Activated naive CD8-positive, alpha-beta T cell (primary cell): Measurements from ENCODE around the gene RPUSD4.

ENCODE experiments used
- H3K27ac Mint-ChIP-seq: one replicate; pipeline ENCODE4 v1.8.0; 2021; ENCODE audit warnings: mixed read lengths
- H3K27me3 Mint-ChIP-seq: one replicate; pipeline ENCODE4 v1.8.0; 2021; ENCODE audit warnings: mixed read lengths
- H3K36me3 Mint-ChIP-seq: one replicate; pipeline ENCODE4 v1.8.0; 2021; ENCODE audit warnings: mixed read lengths
- H3K4me1 Mint-ChIP-seq: one replicate; pipeline ENCODE4 v1.8.0; 2021; ENCODE audit warnings: low read depth, mixed read lengths
- H3K4me3 Mint-ChIP-seq: one replicate; pipeline ENCODE4 v1.8.0; 2021; ENCODE audit warnings: mild to moderate bottlenecking, mixed read lengths
- H3K9me3 Mint-ChIP-seq: one replicate; pipeline ENCODE4 v1.8.0; 2021; ENCODE audit warnings: low read depth, mixed read lengths

Gene RPUSD4

GRCh38 chr11:126194121-126194543 is 17.3 kb downstream of the RPUSD4 start:
- H3K4me1 Mint-ChIP-seq: no peaks in the 10 kb centered on the region
- peaks cover 26% of the 10 kb centered on the region for H3K36me3 Mint-ChIP-seq
- H3K4me3 Mint-ChIP-seq: no peak overlapping the region
- no peak overlapping the region for H3K27ac Mint-ChIP-seq
- H3K9me3 Mint-ChIP-seq: no peaks in the 10 kb centered on the region
- H3K27me3 Mint-ChIP-seq: no peaks in the 10 kb centered on the region

GRCh38 chr11:126193038-126193478 is 18.4 kb downstream of the RPUSD4 start:
- Mint-ChIP-seq H3K9me3 (no peaks in the 10 kb centered on the region), H3K27me3 (no peaks in the 10 kb centered on the region), H3K4me1 (no peaks in the 10 kb centered on the region), H3K27ac (no peak overlapping the region), H3K4me3 (no peak overlapping the region), H3K36me3 (peaks cover 22% of the 10 kb centered on the region)

GRCh38 chr11:126192361-126192760 is 19.1 kb downstream of the RPUSD4 start:
- Mint-ChIP-seq H3K9me3 (no peaks in the 10 kb centered on the region), H3K4me3 (no peak overlapping the region), H3K27ac (no peak overlapping the region), H3K4me1 (no peaks in the 10 kb centered on the region), H3K27me3 (no peaks in the 10 kb centered on the region), H3K36me3 (peaks cover 16% of the 10 kb centered on the region)

- Mint-ChIP-seq H3K4me3 (no peak overlapping the region), H3K27ac (no peak overlapping the region), H3K9me3 (no peaks in the 10 kb centered on the region), H3K27me3 (no peaks in the 10 kb centered on the region), H3K36me3 (peaks cover 9% of the 10 kb centered on the region), H3K4me1 (no peaks in the 10 kb centered on the region)
Measured at GRCh38 chr11:126191379-126192073, 19.9 kb downstream of the RPUSD4 start.

- Mint-ChIP-seq H3K36me3 (peaks cover 6% of the 10 kb centered on the region), H3K27ac (no peak overlapping the region), H3K4me1 (no peaks in the 10 kb centered on the region), H3K9me3 (no peaks in the 10 kb centered on the region), H3K4me3 (no peak overlapping the region), H3K27me3 (no peaks in the 10 kb centered on the region)
Measured at GRCh38 chr11:126190792-126191191, 20.7 kb downstream of the RPUSD4 start.

GRCh38 chr11:126189109-126189929 is 22.1 kb downstream of the RPUSD4 start:
- Mint-ChIP-seq H3K4me1 (no peaks in the 10 kb centered on the region), H3K36me3 (peaks cover 4% of the 10 kb centered on the region), H3K9me3 (no peaks in the 10 kb centered on the region), H3K4me3 (no peak overlapping the region), H3K27ac (no peak overlapping the region), H3K27me3 (no peaks in the 10 kb centered on the region)

GRCh38 chr11:126188332-126189108 is 22.9 kb downstream of the RPUSD4 start:
- Mint-ChIP-seq H3K9me3 (no peaks in the 10 kb centered on the region), H3K4me1 (no peaks in the 10 kb centered on the region), H3K27me3 (no peaks in the 10 kb centered on the region), H3K27ac (no peak overlapping the region), H3K36me3 (peaks cover 4% of the 10 kb centered on the region), H3K4me3 (no peak overlapping the region)

GRCh38 chr11:126186708-126187529 is 24.5 kb downstream of the RPUSD4 start:
- H3K9me3 Mint-ChIP-seq: no peaks in the 10 kb centered on the region
- no peak overlapping the region for H3K4me3 Mint-ChIP-seq

GRCh38 chr11:126186025-126186698 is 25.3 kb downstream of the RPUSD4 start:
- no peaks in the 10 kb centered on the region for H3K4me1 Mint-ChIP-seq
- H3K27ac Mint-ChIP-seq: no peak overlapping the region
- no peak overlapping the region for H3K4me3 Mint-ChIP-seq
- H3K27me3 Mint-ChIP-seq: no peaks in the 10 kb centered on the region
- no peaks in the 10 kb centered on the region for H3K9me3 Mint-ChIP-seq
- peaks cover 4% of the 10 kb centered on the region for H3K36me3 Mint-ChIP-seq

More at GRCh38 chr11:126186708-126187529, 24.5 kb downstream of the RPUSD4 start:
- Mint-ChIP-seq H3K27me3 (no peaks in the 10 kb centered on the region), H3K36me3 (peaks cover 4% of the 10 kb centered on the region), H3K4me1 (no peaks in the 10 kb centered on the region), H3K27ac (no peak overlapping the region)

- Mint-ChIP-seq H3K9me3 (no peaks in the 10 kb centered on the region), H3K27ac (no peak overlapping the region), H3K27me3 (no peaks in the 10 kb centered on the region), H3K4me3 (no peak overlapping the region), H3K36me3 (peaks cover 2% of the 10 kb centered on the region), H3K4me1 (no peaks in the 10 kb centered on the region)
Measured at GRCh38 chr11:126185259-126186024, 26.0 kb downstream of the RPUSD4 start.

GRCh38 chr11:126182787-126183445 is 28.5 kb downstream of the RPUSD4 start:
- H3K27me3 Mint-ChIP-seq: no peaks in the 10 kb centered on the region
- H3K9me3 Mint-ChIP-seq: no peaks in the 10 kb centered on the region
- no peaks in the 10 kb centered on the region for H3K4me1 Mint-ChIP-seq
- H3K27ac Mint-ChIP-seq: no peak overlapping the region
- no peak overlapping the region for H3K4me3 Mint-ChIP-seq
- H3K36me3 Mint-ChIP-seq: peaks cover 5% of the 10 kb centered on the region

- peaks cover 5% of the 10 kb centered on the region for H3K36me3 Mint-ChIP-seq
- no peaks in the 10 kb centered on the region for H3K4me1 Mint-ChIP-seq
- H3K4me3 Mint-ChIP-seq: no peak overlapping the region
- no peaks in the 10 kb centered on the region for H3K27me3 Mint-ChIP-seq
- no peaks in the 10 kb centered on the region for H3K9me3 Mint-ChIP-seq
- no peak overlapping the region for H3K27ac Mint-ChIP-seq
Measured at GRCh38 chr11:126181939-126182730, 29.3 kb downstream of the RPUSD4 start.
